Measurements from ENCODE around the gene RHBDL1. TPM values are rescaled to one million over a fixed set of nuclear protein-coding genes. Genes with fewer than 3 reads are reported as not detected.

The RHBDL1 gene
- total and polyA plus RNA-seq, 2 of the 8 experiments (the other 6 are each of a cell fraction or from before 2014, with no cell fraction given): 4.0 to 8.1 TPM

DNA sequence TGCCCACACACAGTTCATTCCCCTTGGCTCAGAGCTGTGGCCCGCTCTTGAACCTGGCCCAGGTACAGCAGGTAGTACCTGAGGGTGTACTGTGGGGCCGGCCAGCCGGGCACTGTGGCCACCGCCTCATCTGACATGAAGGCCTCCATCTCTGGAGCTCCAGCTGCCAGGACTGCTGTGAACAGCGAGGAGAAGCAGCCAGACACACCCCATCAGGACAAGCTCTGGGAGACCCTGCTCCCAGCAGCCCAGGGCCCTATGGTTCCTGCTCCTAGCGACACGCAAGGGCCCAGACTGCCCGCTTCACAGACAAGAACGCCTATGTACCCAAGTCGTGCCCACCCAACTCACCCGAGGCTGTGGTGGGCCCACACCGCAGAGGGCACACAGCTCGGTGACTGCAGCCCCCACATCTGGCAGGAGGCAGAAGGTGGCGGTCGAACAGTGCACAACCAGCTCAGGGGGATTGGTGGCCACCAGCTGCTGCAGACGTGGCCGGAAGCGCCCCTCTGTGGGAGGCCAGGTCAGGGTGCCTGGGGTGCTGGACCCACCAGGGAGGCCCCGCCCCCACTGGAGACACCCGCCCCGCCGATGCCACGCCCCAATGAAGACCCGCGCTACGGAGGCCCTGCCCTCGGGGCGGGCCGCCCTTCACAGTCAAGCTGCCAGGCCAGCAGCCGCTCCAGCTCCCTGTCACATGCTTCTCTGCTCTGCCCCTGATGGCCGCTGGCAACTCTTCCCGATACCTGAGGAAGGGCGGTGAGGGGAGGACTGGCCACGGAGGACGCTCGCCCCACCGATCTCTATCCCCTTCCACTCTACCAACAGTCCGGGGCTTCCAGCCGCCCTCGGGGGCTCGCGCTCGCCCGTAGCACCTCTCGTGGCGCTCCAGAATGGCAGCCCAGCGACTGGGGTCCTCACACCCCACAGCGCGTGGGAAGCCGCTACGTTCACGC lies 3.7 kb downstream of the RHBDL1 start:
- FAIRE-seq (no peak), DNase-seq (ENCODE audit: low read depth in 1 of 2, low spot score in 2 of 2) (peak in 1 of 2 experiments; percentile 79)
- Histone ChIP-seq H2AFZ (ENCODE audit: low read length) (no peak overlapping the region), H3K27me3 (replicated peaks in 1 of 4; ENCODE audit: control insufficient read depth in 3 of 4, extremely low read depth in 1 of 4, insufficient read depth in 3 of 4, low read length in 3 of 4) (peaks cover 0 to 2% (median 0%) of the 10 kb centered on the region in 4 experiments; a peak in 2 of 7 replicates), H3K4me1 (replicated peaks in 1 of 4; ENCODE audit: control insufficient read depth in 3 of 4, insufficient read depth in 4 of 4, low read length in 3 of 4) (peaks cover 0 to 42% (median 34%) of the 10 kb centered on the region in 4 experiments; a peak in 6 of 7 replicates), H3K18ac (ENCODE audit: extremely low read depth, low read length) (peak overlapping the region; percentile 32), H3K79me2 (ENCODE audit: control insufficient read depth in 1 of 2, insufficient read depth in 2 of 2, low read length in 2 of 2) (peaks cover 0 to 12% of the 10 kb centered on the region in 2 experiments; a peak in 1 of 4 replicates), H2AK5ac (ENCODE audit: low read depth, low read length) (0 out of 2 replicates have a peak overlapping the region, but pooled peaks have one; percentile 7), H3K23ac (ENCODE audit: insufficient read length) (no peak overlapping the region), H3K23me2 (ENCODE audit: low read depth, low read length) (peaks cover 20% of the 10 kb centered on the region), H3K79me1 (ENCODE audit: low read depth, low read length) (peaks cover 6% of the 10 kb centered on the region; the same call in 1 of the 2 replicates), H3K9ac (replicated peaks in 1 of 4; ENCODE audit: extremely low read depth in 1 of 4, low read depth in 3 of 4, low read length in 3 of 4) (no peak overlapping the region), H3K36me3 (ENCODE audit: control insufficient read depth in 2 of 4, insufficient read depth in 4 of 4, low read length in 3 of 4) (peaks cover 4 to 15% (median 12%) of the 10 kb centered on the region in 4 experiments; a peak in 7 of 8 replicates), H3K4ac (replicated peaks; ENCODE audit: insufficient read length, low read depth, low read length) (peak overlapping the region; percentile 90), H4K5ac (ENCODE audit: insufficient read length, low read depth, low read length) (peak overlapping the region; percentile 40), H3K9me3 (ENCODE audit: insufficient read depth in 2 of 2, low read depth in 1 of 2, low read length in 1 of 2) (no peaks in the 10 kb centered on the region), H4K20me1 (replicated peaks in 1 of 2; ENCODE audit: control insufficient read depth in 1 of 2, insufficient read depth in 2 of 2, low read length in 2 of 2) (peaks cover 4 to 29% of the 10 kb centered on the region in 2 experiments), H4K8ac (ENCODE audit: extremely low read depth, insufficient read depth, low read length) (peak overlapping the region; percentile 80; the same call in 1 of the 2 replicates), H3K4me2 (ENCODE audit: insufficient read depth in 1 of 2, low read depth in 2 of 2, low read length in 2 of 2) (peak overlapping the region; percentile 74 to 92), H2BK120ac (replicated peaks; ENCODE audit: low read depth, low read length) (no peak overlapping the region), H2BK5ac (ENCODE audit: low read depth, low read length) (peak overlapping the region; percentile 81; the same call in 1 of the 2 replicates), H3K27ac (ENCODE audit: low read depth, low read length) (no peak overlapping the region), H2BK15ac (ENCODE audit: low read length) (peak overlapping the region; percentile 99), H3K4me3 (ENCODE audit: extremely low read depth in 1 of 4, insufficient read depth in 2 of 4, low read depth in 3 of 4, low read length in 4 of 4) (peak overlapping the region; percentile 32 to 73 (median 41); a peak in 7 of 8 replicates), H3K56ac (replicated peaks; ENCODE audit: insufficient read length, low read depth, low read length) (peak overlapping the region; percentile 59), H2BK20ac (ENCODE audit: low read length) (no peak overlapping the region), H2BK12ac (ENCODE audit: low read depth, low read length) (peak overlapping the region; percentile 84; the same call in 1 of the 2 replicates), H4K91ac (replicated peaks; ENCODE audit: insufficient read length, low read length) (peak overlapping the region; percentile 44), H3K14ac (ENCODE audit: insufficient read length) (no peak overlapping the region)
- TF ChIP-seq POU5F1 (IDR thresholded peaks at IDR 0.05; ENCODE audit: low read depth, low read length) (no peak), HDAC2 (IDR thresholded peaks at IDR 0.05; ENCODE audit: borderline replicate concordance in 1 of 2, low read depth in 2 of 2, low read length in 2 of 2) (peak in 1 of 2 experiments; percentile 43; a peak in 1 of 4 replicates), YY1 (IDR thresholded peaks at IDR 0.05; ENCODE audit: low read depth, low read length) (0 out of 2 replicates have a peak, but pooled peaks have one; percentile 17), GABPA (IDR thresholded peaks at IDR 0.05; ENCODE audit: borderline replicate concordance, insufficient read depth, low read length) (0 out of 2 replicates have a peak, but pooled peaks have one; percentile 30), BACH1 (IDR thresholded peaks at IDR 0.05; ENCODE audit: low read length) (peak; percentile 79)
- CTCF ChIA-PET (ENCODE audit: partially characterized antibody): interaction anchor here (0.7 to 2.3 kb wide), 12 partner anchors 12 to 123 kb away, joined by 3 to 11 read pairs (median 4); partner anchors contain the start of genes RHOT2, WDR24 and WDR90
- POLR2A ChIA-PET (ENCODE audit: partially characterized antibody): interaction anchor here (0.8 to 13.3 kb wide), 12 partner anchors 11 to 1281 kb away, joined by 3 to 214 read pairs (median 3); partner anchors contain the start of genes ANTKMT, RHOT2 and WDR24
- WGBS, 2 experiments (ENCODE audit: extremely low coverage in 1 of 2, insufficient coverage in 1 of 2, insufficient read length in 1 of 2, insufficient replicate concordance in 2 of 2, low coverage in 1 of 2, low lambda C conversion rate in 2 of 2, missing lambda C conversion rate in 1 of 2): 59% methylated on average over 28 of the region's 52 CpGs; no CpG with 5 or more reads in 1 of the 2 experiments
